HG03565 (cell line): ENCODE measurements around the gene FAM236B.
"Not testable (repeated sequence)": the region's sequence is repeated elsewhere in the genome, so short reads cannot be mapped to it uniquely, and the experiment has no call there.

Experiments
- ATAC-seq: cut with Tn5 transposase; IDR thresholded peaks from one replicate; pipeline ENCODE4 v1.9.1; 2021; ENCODE audit warnings: mild to moderate bottlenecking, moderate library complexity; ENCODE audit not compliant: unreplicated experiment

Gene FAM236B

GRCh38 chrX:72782560-72782959 lies at the start of gene FAM236B:
TSS of gene FAM236B (minus strand) at chrX:72782660. CDS start at chrX:72782560, 100 bp downstream.
- not testable (repeated sequence) for ATAC-seq

GRCh38 chrX:72830701-72831100 lies 48.2 kb upstream of the FAM236B start:
- not testable (repeated sequence) for ATAC-seq

GRCh38 chrX:72808110-72808509 lies 25.6 kb upstream of the FAM236B start, which contains the start of gene FAM236D:
TSS of gene FAM236D (minus strand) at chrX:72808210. CDS start at chrX:72808110, 100 bp downstream.
- not testable (repeated sequence) for ATAC-seq

- ATAC-seq = not testable (repeated sequence)
Observed at GRCh38 chrX:72790390-72790789, 7.9 kb upstream of the FAM236B start.

- not testable (repeated sequence) for ATAC-seq
Observed at GRCh38 chrX:72788142-72788541, 5.7 kb upstream of the FAM236B start.

GRCh38 chrX:72783964-72784363 lies 1.5 kb upstream of the FAM236B start:
- not testable (repeated sequence) for ATAC-seq

GRCh38 chrX:72783365-72783936 lies 991 bp upstream of the FAM236B start:
- not testable (repeated sequence) for ATAC-seq

GRCh38 chrX:72778146-72778545 lies 4.3 kb downstream of the FAM236B start:
- ATAC-seq = not testable (repeated sequence)

- peak; percentile 81 for ATAC-seq
Observed at GRCh38 chrX:72777467-72777790, 5.0 kb downstream of the FAM236B start.

- ATAC-seq = peak; percentile 77
Observed at GRCh38 chrX:72776653-72777466, 5.6 kb downstream of the FAM236B start, which contains the start of gene DMRTC1B. TSS of gene DMRTC1B (plus strand) at chrX:72776890. CDS start at chrX:72845136, 68,246 bp downstream.

- not testable (repeated sequence) for ATAC-seq
Observed at GRCh38 chrX:72760454-72760853, 22.0 kb downstream of the FAM236B start.

GRCh38 chrX:72748545-72748944 lies 33.9 kb downstream of the FAM236B start:
- not testable (repeated sequence) for ATAC-seq

GRCh38 chrX:72745546-72745945 lies 36.9 kb downstream of the FAM236B start:
- not testable (repeated sequence) for ATAC-seq

GRCh38 chrX:72735561-72735960 lies 46.9 kb downstream of the FAM236B start:
- ATAC-seq = no peak

- ATAC-seq = not testable (repeated sequence)
Observed at GRCh38 chrX:72733636-72734035, 48.8 kb downstream of the FAM236B start.
